Measurements from ENCODE around the gene METTL27.
"Not testable (repeated sequence)": the region's sequence is repeated elsewhere in the genome, so short reads cannot be mapped to it uniquely, and the experiment has no call there.

The METTL27 gene, protein sequence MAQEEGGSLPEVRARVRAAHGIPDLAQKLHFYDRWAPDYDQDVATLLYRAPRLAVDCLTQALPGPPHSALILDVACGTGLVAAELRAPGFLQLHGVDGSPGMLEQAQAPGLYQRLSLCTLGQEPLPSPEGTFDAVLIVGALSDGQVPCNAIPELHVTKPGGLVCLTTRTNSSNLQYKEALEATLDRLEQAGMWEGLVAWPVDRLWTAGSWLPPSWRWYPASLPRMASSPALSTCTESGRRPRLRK

DNA sequence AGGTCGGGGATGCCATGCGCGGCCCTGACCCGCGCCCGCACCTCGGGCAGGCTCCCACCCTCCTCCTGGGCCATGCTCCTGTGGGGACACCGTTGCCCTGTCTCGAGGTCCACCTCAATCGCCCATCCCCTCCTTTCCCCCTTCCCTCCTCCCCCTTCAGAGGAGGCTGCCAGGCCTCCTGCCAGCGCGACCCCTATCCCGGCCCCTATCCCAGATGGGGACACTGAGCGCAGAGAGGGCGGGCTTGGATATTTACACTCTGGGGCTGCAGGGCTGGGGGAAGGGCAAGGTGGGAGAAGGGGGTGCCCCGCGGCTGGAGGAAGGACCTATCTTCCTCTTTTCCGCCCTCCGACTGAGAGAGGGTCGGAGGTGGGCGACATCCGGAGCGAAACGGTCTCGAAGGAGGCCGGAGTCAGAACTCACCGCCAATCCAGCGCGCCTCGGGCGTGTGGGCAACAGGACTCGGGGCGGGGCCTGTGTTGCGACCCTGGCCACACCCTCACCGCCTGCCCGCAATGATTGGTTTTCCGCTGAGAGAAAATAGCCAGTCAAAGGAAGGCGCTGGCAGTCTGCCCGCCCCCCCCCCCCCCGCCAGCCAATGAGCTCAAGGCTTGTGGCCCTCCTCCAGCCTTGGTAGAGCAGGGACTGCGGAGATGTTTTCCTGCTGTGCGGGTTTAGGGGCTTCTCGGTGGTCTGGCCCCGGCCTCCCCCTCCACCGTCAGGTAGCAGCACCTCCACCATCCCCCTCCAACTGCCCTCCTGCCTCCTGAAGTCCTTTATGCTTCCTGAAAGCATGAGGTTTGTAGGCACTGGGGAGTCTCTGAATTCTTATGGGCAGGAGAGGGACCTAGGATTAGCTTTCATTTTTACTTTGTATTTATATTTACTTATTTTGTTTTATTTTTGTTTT is at the start of gene METTL27:
TSS of gene METTL27 (minus strand) at position 450 of the 910 bp plus-strand sequence. CDS start at position 74, 376 bp downstream.
- DNase-seq, result peak; percentile 91

- no peak for DNase-seq
Measured at GRCh38 chr7:73891178-73891885, 49.0 kb upstream of the METTL27 start.

DNA sequence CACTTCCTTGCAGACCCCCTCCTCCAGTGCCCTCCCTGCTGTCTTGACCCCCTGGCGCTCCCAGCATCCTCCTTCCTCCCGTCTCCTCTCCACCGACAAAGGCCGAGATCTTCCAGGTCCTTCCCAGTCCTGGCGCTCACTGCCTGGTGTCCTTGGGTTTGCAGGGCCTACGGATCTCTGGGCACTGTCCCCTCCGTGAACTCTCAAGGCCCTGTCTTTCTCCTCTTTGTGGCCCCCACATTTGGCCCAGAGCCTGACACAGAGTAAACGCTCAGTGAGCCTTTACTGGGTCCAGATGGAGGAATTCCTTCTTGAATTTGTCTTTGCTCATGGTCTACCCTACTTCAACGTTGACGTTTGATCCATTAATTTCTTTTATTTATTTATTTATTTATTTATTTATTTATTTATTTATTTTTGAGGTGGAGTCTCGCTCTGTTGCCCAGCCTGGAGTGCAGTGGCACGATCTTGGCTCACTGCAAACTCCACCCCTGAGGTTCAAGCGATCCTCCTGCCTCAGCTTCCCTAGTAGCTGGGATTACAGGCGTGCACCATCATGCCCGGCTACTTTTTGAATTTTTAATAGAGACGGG is 48.3 kb upstream of the METTL27 start:
- DNase-seq, result no peak

- DNase-seq, result no peak
Measured at GRCh38 chr7:73888959-73889358, 46.6 kb upstream of the METTL27 start.

GRCh38 chr7:73887762-73888161 is 45.4 kb upstream of the METTL27 start:
- no peak for DNase-seq

- DNase-seq, result no peak
Measured at GRCh38 chr7:73885975-73886798, 43.9 kb upstream of the METTL27 start.

- DNase-seq, result no peak
Measured at GRCh38 chr7:73885433-73885974, 43.2 kb upstream of the METTL27 start.

- not testable (repeated sequence) for DNase-seq
Measured at GRCh38 chr7:73884867-73885422, 42.6 kb upstream of the METTL27 start.

DNA sequence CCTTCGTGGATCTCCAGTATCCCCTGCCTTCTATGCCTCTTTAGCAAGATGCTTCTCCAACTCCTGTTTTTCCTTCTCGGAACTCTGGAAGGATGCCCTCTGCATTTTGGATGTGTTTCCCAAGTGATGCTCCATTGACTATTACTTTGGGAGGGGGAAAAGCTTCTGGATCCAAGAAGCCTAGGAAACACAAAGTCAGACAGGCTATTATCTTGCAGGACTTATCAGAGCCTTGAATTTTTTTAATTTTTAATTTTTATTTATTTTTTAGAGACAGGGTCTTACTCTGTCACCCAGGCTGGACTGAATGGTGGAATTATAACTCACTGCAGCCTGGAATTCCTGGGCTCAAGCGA is 39.7 kb upstream of the METTL27 start:
- no peak for DNase-seq

GRCh38 chr7:73881352-73882046 is 39.2 kb upstream of the METTL27 start:
- DNase-seq, result no peak

- DNase-seq, result no peak
Measured at GRCh38 chr7:73880755-73881328, 38.5 kb upstream of the METTL27 start.

- DNase-seq, result no peak
Measured at GRCh38 chr7:73879977-73880681, 37.8 kb upstream of the METTL27 start.

DNA sequence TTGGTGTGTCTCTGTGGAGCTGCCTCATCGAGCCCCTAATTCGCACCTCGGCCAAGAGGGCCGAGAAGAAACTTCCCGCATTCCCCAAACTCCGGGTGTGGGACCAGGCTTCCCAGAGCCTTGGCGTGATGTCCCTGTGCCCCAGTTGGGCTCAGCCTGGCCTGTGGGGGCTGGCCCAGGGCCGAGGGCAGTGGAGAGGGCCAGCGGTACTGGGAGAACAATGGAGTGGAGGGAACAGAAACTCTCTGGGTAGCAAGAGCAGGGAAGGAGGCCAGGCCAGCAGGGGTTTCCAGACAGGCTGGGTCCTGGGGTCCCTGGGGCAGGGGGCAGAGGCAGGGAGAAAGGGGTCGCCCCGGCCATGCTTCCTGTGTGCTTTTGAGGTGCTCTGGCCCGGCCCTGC is 34.7 kb upstream of the METTL27 start:
- no peak for DNase-seq

DNA sequence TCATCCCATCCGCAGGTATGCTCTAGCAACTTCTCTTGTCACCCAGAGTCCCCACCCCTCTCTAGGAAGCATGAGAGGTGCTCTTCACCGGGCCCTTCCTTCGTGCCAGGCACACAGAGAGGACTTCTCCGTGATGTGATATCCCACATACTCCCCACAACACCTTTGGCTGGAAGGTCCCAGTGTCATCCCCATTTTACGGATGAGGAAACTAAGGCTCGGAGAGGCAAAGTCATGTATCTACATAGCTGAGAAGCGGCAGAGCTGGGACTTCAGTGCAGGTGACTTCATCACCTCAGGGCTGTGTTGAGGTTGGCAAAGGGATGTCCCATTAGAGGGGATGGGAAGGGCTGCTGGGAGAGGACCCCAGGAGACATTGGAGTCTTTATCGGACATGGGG is 34.0 kb upstream of the METTL27 start:
- DNase-seq, result no peak

DNA sequence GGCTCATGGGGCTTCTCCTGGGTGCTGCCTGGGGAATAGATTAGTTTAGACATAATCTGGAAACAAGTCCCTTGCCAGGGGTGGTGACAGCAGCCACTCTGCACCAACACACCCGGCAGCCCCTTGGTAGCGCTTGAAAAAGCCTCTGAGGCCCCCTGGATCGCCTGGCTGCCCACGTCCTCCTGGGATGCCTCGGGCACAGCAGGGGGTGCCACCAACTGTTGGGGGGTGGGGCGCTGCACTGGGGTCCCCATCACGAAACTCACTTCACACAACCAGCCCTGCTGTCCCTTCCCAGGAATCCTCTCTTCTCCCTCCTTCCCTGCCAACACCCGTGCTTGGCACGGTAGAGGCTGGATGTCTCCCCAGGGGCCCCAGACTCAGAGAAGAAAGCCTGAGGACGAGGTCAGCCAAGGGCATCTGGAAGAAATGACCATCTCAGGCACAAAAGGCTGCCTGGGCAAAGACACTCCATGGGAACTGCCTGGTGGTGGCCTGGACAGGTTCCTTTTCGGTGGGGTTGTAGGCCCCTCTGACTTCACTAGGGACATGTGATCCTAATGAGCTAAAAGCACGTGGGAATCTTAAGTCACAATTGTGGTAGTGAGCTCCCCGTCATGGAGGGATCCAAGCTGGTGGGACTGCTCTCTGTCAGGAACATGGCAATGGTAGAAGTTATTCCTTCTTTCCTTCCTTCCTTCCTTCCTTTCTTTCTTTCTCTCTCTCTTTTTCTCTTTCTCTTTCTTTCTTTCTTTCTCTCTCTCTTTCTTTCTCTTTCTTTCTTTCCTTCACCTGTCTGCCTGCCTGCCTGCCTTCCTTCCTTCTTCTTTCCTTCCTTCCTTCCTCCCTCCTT is 30.0 kb upstream of the METTL27 start:
- DNase-seq, result no peak

- DNase-seq, result no peak
Measured at GRCh38 chr7:73871163-73872011, 29.1 kb upstream of the METTL27 start.

- no peak for DNase-seq
Measured at GRCh38 chr7:73870041-73870492, 27.8 kb upstream of the METTL27 start.

Data from NCI-H774 (cell line).